IMR-90 (cell line): ENCODE data around the gene FBXW11. TPM values are rescaled to one million over a fixed set of nuclear protein-coding genes. Genes with fewer than 3 reads are reported as not detected.

Source experiments
- ATAC-seq: fragments of 200-7000 bp; cut with Tn5 transposase; 2 replicates; pipeline ENCODE4 v1.9.1; 2020; ENCODE audit warnings: low read depth, mild to moderate bottlenecking, moderate library complexity
- BruUV-seq: library from RNA; stranded (reverse); fragments of 400-500 nt; replicated peaks from 2 replicates; lab custom pipeline; 2021; lab: Mats Ljungman, UMichigan
- CTCF ChIA-PET: fragments of 300-600 bp; formaldehyde crosslinking; extraction: SDS; loops from one replicate; lab custom pipeline; 2021; ENCODE audit warnings: antibody characterized with exemption; lab: Yijun Ruan, JAX
- POLR2A ChIA-PET: fragments of 300-600 bp; sonication (Branson Sonifier 250); formaldehyde crosslinking; loops from one replicate; lab custom pipeline; 2022; ENCODE audit warnings: antibody characterized with exemption; ENCODE audit not compliant: unreplicated experiment; lab: Charles Lee
- DNase-seq: peaks from one replicate; pipeline ENCODE4 v3.0.0; 2013
- H2AFZ ChIP-seq: replicated peaks from 2 replicates; pipeline ENCODE3; 2013; ENCODE audit warnings: low read length, mild to moderate bottlenecking; ENCODE audit not compliant: poor library complexity
- H2AK5ac ChIP-seq: 2 replicates; pipeline ENCODE4 v1.6.1; 2013; ENCODE audit warnings: low read depth, low read length, inconsistent platforms
- H2AK9ac ChIP-seq: replicated peaks from 2 replicates; pipeline ENCODE3; 2013; ENCODE audit warnings: mild to moderate bottlenecking, low read depth, low read length, moderate library complexity; ENCODE audit not compliant: poor library complexity
- H2BK120ac ChIP-seq: 2 replicates; pipeline ENCODE4 v1.6.1; 2013; ENCODE audit warnings: low read depth, low read length, inconsistent platforms
- H2BK15ac ChIP-seq: 3 replicates; pipeline ENCODE4 v1.6.1; 2013; ENCODE audit warnings: low read depth, low read length, inconsistent platforms
- H2BK20ac ChIP-seq: 2 replicates; pipeline ENCODE4 v1.6.1; 2013; ENCODE audit warnings: low read depth, mild to moderate bottlenecking, inconsistent platforms, low read length, moderate library complexity
- H2BK5ac ChIP-seq: 2 replicates; pipeline ENCODE4 v1.6.1; 2013; ENCODE audit warnings: mild to moderate bottlenecking, low read depth, low read length, inconsistent platforms; ENCODE audit not compliant: poor library complexity, severe bottlenecking
- H3K14ac ChIP-seq: replicated peaks from 2 replicates; pipeline ENCODE4 v1.6.1; 2013; ENCODE audit warnings: low read depth, low read length, inconsistent platforms
- H3K18ac ChIP-seq: 2 replicates; pipeline ENCODE4 v1.6.1; 2013; ENCODE audit warnings: low read depth, low read length, control low read depth
- H3K23ac ChIP-seq: 2 replicates; pipeline ENCODE4 v1.6.1; 2013; ENCODE audit warnings: low read depth, low read length, inconsistent platforms
- H3K27ac ChIP-seq: 2 replicates; pipeline ENCODE4 v1.5.1; 2013; ENCODE audit warnings: mild to moderate bottlenecking, control low read depth, low read length; ENCODE audit not compliant: insufficient read depth
- H3K27me3 ChIP-seq: 2 replicates; pipeline ENCODE4 v1.6.1; 2013; ENCODE audit warnings: low read length; ENCODE audit not compliant: control insufficient read depth, insufficient read depth
- H3K36me3 ChIP-seq: 2 replicates; pipeline ENCODE4 v1.6.1; 2013; ENCODE audit warnings: low read length, mixed read lengths; ENCODE audit not compliant: control insufficient read depth, insufficient read depth
- H3K4ac ChIP-seq: 2 replicates; pipeline ENCODE4 v1.6.1; 2013; ENCODE audit warnings: low read depth, low read length, inconsistent platforms
- H3K4me1 ChIP-seq: 2 replicates; pipeline ENCODE4 v1.6.1; 2013; ENCODE audit warnings: low read length, mixed read lengths; ENCODE audit not compliant: control insufficient read depth, insufficient read depth
- H3K4me2 ChIP-seq: 2 replicates; pipeline ENCODE4 v1.6.1; 2013; ENCODE audit warnings: low read depth, mild to moderate bottlenecking, control low read depth, low read length, moderate library complexity
- H3K4me3 ChIP-seq: 2 replicates; pipeline ENCODE4 v1.5.1; 2013; ENCODE audit warnings: low read depth, mild to moderate bottlenecking, control low read depth, low read length, moderate library complexity; ENCODE audit not compliant: insufficient read depth
- H3K56ac ChIP-seq: 2 replicates; pipeline ENCODE4 v1.6.1; 2013; ENCODE audit warnings: low read length, inconsistent platforms; ENCODE audit not compliant: insufficient read depth; ENCODE audit errors: extremely low read depth
- H3K79me1 ChIP-seq, 2 experiments: 2 replicates each; pipeline ENCODE4 v1.6.1; 2013; ENCODE audit warnings: low read length in 2 of 2, inconsistent platforms in 1 of 2, low read depth in 1 of 2
- H3K9ac ChIP-seq: 2 replicates; pipeline ENCODE4 v1.6.1; 2013; ENCODE audit warnings: low read depth, low read length, control low read depth
- H3K9me1 ChIP-seq: 2 replicates; pipeline ENCODE4 v1.6.1; 2013; ENCODE audit warnings: low read length, inconsistent platforms; ENCODE audit not compliant: insufficient read depth
- H3K9me3 ChIP-seq: 2 replicates; pipeline ENCODE4 v1.6.1; 2013; ENCODE audit warnings: low read length; ENCODE audit not compliant: control insufficient read depth, insufficient read depth
- H4K20me1 ChIP-seq: 2 replicates; pipeline ENCODE4 v1.6.1; 2013; ENCODE audit warnings: low read length, inconsistent platforms; ENCODE audit not compliant: insufficient read depth
- H4K5ac ChIP-seq: 2 replicates; pipeline ENCODE4 v1.6.1; 2013; ENCODE audit warnings: mild to moderate bottlenecking, low read depth, low read length, control low read depth
- H4K8ac ChIP-seq, 2 experiments: 2 replicates each; pipeline ENCODE4 v1.6.1; 2013; ENCODE audit warnings: low read depth in 2 of 2, low read length in 2 of 2, control low read depth in 1 of 2, inconsistent platforms in 1 of 2
- H4K91ac ChIP-seq: 2 replicates; pipeline ENCODE4 v1.6.1; 2013; ENCODE audit warnings: low read depth, low read length, inconsistent platforms; ENCODE audit not compliant: insufficient read depth
- CEBPB ChIP-seq: IDR thresholded peaks from 2 replicates; pipeline ENCODE4 v1.6.1; 2012; ENCODE audit warnings: low read depth, low read length, improper control_type of control experiment
- CHD1 ChIP-seq: IDR thresholded peaks from 2 replicates; pipeline ENCODE4 v1.6.1; 2012; ENCODE audit warnings: low read depth, low read length, improper control_type of control experiment
- FOS ChIP-seq: fragments of 150-350 bp; IDR thresholded peaks from 2 replicates; pipeline ENCODE4 v1.6.1; 2016; ENCODE audit warnings: low read depth, low read length
- MAFK ChIP-seq: IDR thresholded peaks from 2 replicates; pipeline ENCODE4 v1.6.1; 2012; ENCODE audit warnings: low read depth, low read length, improper control_type of control experiment
- MAZ ChIP-seq: IDR thresholded peaks from 2 replicates; pipeline ENCODE4 v1.6.1; 2012; ENCODE audit warnings: low read depth, mild to moderate bottlenecking, low read length, improper control_type of control experiment, moderate library complexity, borderline replicate concordance
- MXI1 ChIP-seq: IDR thresholded peaks from 2 replicates; pipeline ENCODE4 v1.6.1; 2012; ENCODE audit warnings: low read depth, mild to moderate bottlenecking, low read length, moderate library complexity, borderline replicate concordance
- NFE2L2 ChIP-seq: fragments of 150-350 bp; IDR thresholded peaks from 2 replicates; pipeline ENCODE4 v1.6.1; 2016; ENCODE audit warnings: low read depth, mild to moderate bottlenecking, low read length
- POLR2A ChIP-seq: IDR thresholded peaks from 2 replicates; pipeline ENCODE4 v1.6.1; 2012; ENCODE audit warnings: mild to moderate bottlenecking, low read depth, low read length
- RAD21 ChIP-seq: IDR thresholded peaks from 2 replicates; pipeline ENCODE4 v1.6.1; 2012; ENCODE audit warnings: low read length, improper control_type of control experiment
- RCOR1 ChIP-seq: IDR thresholded peaks from 2 replicates; pipeline ENCODE4 v1.6.1; 2012; ENCODE audit warnings: mild to moderate bottlenecking, low read length, improper control_type of control experiment; ENCODE audit not compliant: insufficient replicate concordance
- RFX5 ChIP-seq: IDR thresholded peaks from 2 replicates; pipeline ENCODE4 v1.8.0; 2012; ENCODE audit warnings: low read depth, mild to moderate bottlenecking, low read length, moderate library complexity
- SMC3 ChIP-seq: fragments of 150-350 bp; IDR thresholded peaks from 2 replicates; pipeline ENCODE4 v1.6.1; 2016; ENCODE audit warnings: low read depth, mild to moderate bottlenecking, antibody characterized with exemption, low read length, moderate library complexity
- WGBS, 2 experiments: methylation state at CpG; one replicate each; pipeline versions ENCODE4 v1.1.5 to v1.1.7; 2013; ENCODE audit warnings: missing lambda C conversion rate in 2 of 2; ENCODE audit not compliant: insufficient read length in 1 of 2; ENCODE audit errors: extremely low coverage in 2 of 2; 5-methylcytosine and 5-hydroxymethylcytosine counted together
- dilution Hi-C: fragments of 300-500 bp; cut with HindIII; formaldehyde crosslinking; loops from one replicate; pipeline ENCODE4 v1.14.3; 2018; ENCODE audit warnings: low sequenced_read_pairs; ENCODE audit not compliant: unreplicated experiment
- in situ Hi-C: fragments of 300-500 bp; cut with MboI; formaldehyde crosslinking; loops from 3 replicates; pipeline ENCODE4 v1.14.3; 2019; ENCODE audit warnings: low sequenced_read_pairs, inconsistent platforms, mixed read lengths
- intact Hi-C: fragments of 100-400 bp; cut with micrococcal nuclease; formaldehyde crosslinking; loops from 2 replicates; pipeline ENCODE4 v1.10.0; 2022
- polyA plus RNA-seq, 3 experiments: library from polyadenylated mRNA; depleted of rRNA; stranded (reverse); fragments of >200 nt; gene quantifications; 2 replicates each; pipeline ENCODE4 v1.2.3, GENCODE V29; 2012; ENCODE audit warnings: low replicate concordance in 1 of 3
- total RNA-seq: library from RNA; depleted of rRNA; stranded (reverse); fragments of >200 nt; gene quantifications from 2 replicates; pipeline ENCODE4 v1.2.3, GENCODE V29; 2012
- TF ChIP-seq, protein P1 (sequence below): fragments of 150-350 bp; IDR thresholded peaks from 2 replicates; pipeline ENCODE4 v1.6.1; 2017; ENCODE audit warnings: mild to moderate bottlenecking, antibody characterized with exemption, low read length, low read depth
- TF ChIP-seq, protein P2 (sequence below): fragments of 150-350 bp; IDR thresholded peaks from 2 replicates; pipeline ENCODE4 v1.6.1; 2016; ENCODE audit warnings: low read depth, mild to moderate bottlenecking, low read length, moderate library complexity, borderline replicate concordance

Gene FBXW11
- total and polyA plus RNA-seq, 2 of the 4 experiments (the other 2 are of a cell fraction): 34.3 to 97.1 TPM

GRCh38 chr5:171869956-171870355, 136.5 kb downstream of the FBXW11 start:
- Histone ChIP-seq H3K27me3 (no peaks in the 10 kb centered on the region), H2AK5ac (no peak overlapping the region), H2BK120ac (no peak overlapping the region), H3K79me1 (peaks cover 22 to 34% of the 10 kb centered on the region in 2 experiments), H3K4ac (no peak overlapping the region), H2BK20ac (no peak overlapping the region), H3K9ac (no peak overlapping the region), H2AK9ac (no peak overlapping the region), H3K4me2 (no peak overlapping the region), H3K36me3 (peaks cover 15% of the 10 kb centered on the region), H4K5ac (no peak overlapping the region), H2BK15ac (no peak overlapping the region), H4K91ac (no peak overlapping the region), H2AFZ (no peak overlapping the region), H3K4me3 (no peak overlapping the region), H3K9me1 (peaks cover 6% of the 10 kb centered on the region; the same call in 1 of the 2 replicates), H3K9me3 (no peaks in the 10 kb centered on the region), H2BK5ac (no peak overlapping the region), H3K14ac (no peak overlapping the region), H3K18ac (no peak overlapping the region), H4K20me1 (peaks cover 5% of the 10 kb centered on the region; the same call in 1 of the 2 replicates), H3K23ac (no peak overlapping the region), H3K56ac (no peak overlapping the region), H3K4me1 (peaks cover 19% of the 10 kb centered on the region), H3K27ac (no peak overlapping the region), H4K8ac (no peak overlapping the region)
- no CpG with 5 or more reads among the region's 1 CpG for WGBS, 2 experiments
- ChIA-PET POLR2A (interaction anchor here (0.7 kb wide), 1 partner anchor 67 kb away, joined by 11 read pairs; no protein-coding TSS in a partner anchor), CTCF (no interaction called here)
- TF ChIP-seq SMC3 (no peak), MAZ (no peak), MXI1 (no peak), NFE2L2 (no peak), MAFK (no peak), RCOR1 (no peak), CEBPB (no peak), RFX5 (no peak), FOS (no peak), CHD1 (no peak), POLR2A (no peak), RAD21 (no peak)
- TF ChIP-seq, protein P1, sequence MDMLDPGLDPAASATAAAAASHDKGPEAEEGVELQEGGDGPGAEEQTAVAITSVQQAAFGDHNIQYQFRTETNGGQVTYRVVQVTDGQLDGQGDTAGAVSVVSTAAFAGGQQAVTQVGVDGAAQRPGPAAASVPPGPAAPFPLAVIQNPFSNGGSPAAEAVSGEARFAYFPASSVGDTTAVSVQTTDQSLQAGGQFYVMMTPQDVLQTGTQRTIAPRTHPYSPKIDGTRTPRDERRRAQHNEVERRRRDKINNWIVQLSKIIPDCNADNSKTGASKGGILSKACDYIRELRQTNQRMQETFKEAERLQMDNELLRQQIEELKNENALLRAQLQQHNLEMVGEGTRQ: no peak
- TF ChIP-seq, protein P2, sequence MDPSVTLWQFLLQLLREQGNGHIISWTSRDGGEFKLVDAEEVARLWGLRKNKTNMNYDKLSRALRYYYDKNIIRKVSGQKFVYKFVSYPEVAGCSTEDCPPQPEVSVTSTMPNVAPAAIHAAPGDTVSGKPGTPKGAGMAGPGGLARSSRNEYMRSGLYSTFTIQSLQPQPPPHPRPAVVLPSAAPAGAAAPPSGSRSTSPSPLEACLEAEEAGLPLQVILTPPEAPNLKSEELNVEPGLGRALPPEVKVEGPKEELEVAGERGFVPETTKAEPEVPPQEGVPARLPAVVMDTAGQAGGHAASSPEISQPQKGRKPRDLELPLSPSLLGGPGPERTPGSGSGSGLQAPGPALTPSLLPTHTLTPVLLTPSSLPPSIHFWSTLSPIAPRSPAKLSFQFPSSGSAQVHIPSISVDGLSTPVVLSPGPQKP: no peak
- dilution Hi-C loops (no loop called here), intact Hi-C loops (no loop called here), in situ Hi-C loops (loop anchor here (25.0 kb wide), 1 partner anchor 433 kb away; no protein-coding TSS in a partner anchor)
- ATAC-seq (no peak), DNase-seq (no peak)
- no TSS peak for BruUV-seq
